T47D (cell line): Measurements from ENCODE around the gene UPB1.
"Not testable (repeated sequence)": the region's sequence is repeated elsewhere in the genome, so short reads cannot be mapped to it uniquely, and the experiment has no call there.

Source experiments
- DNase-seq, 2 experiments: peaks; one replicate each; pipeline versions ENCODE4 v3.0.0 to v3.0.0-alpha.2; 2011 to 2012; ENCODE audit warnings: low read depth in 1 of 2, low spot score in 1 of 2
- JUND ChIP-seq: IDR thresholded peaks from 2 replicates; pipeline ENCODE4 v1.6.1; 2012; ENCODE audit warnings: low read depth
- in situ Hi-C: cut with HindIII; loops from 2 replicates; pipeline ENCODE4 v1.10.0; 2016; ENCODE audit warnings: low sequenced_read_pairs, low pct_unique_long_range_greater_than_20kb

UPB1 gene

GRCh38 chr22:24514241-24515026 lies 19.3 kb downstream of the UPB1 start:
- DNase-seq: no peak
- in situ Hi-C loops: no loop called here
- no peak for TF ChIP-seq JUND

GRCh38 chr22:24515027-24515338 lies 19.9 kb downstream of the UPB1 start:
- TF ChIP-seq JUND: no peak
- in situ Hi-C loops: no loop called here
- no peak for DNase-seq

- no peak for TF ChIP-seq JUND
- no peak for DNase-seq
- in situ Hi-C loops: no loop called here
These were observed 21.2 kb downstream of the UPB1 start for GRCh38 chr22:24516301-24516737.

GRCh38 chr22:24517446-24517845 lies 22.3 kb downstream of the UPB1 start:
- no peak for DNase-seq
- TF ChIP-seq JUND: no peak
- in situ Hi-C loops: no loop called here

- TF ChIP-seq JUND: no peak
- in situ Hi-C loops: no loop called here
These were observed 23.1 kb downstream of the UPB1 start for GRCh38 chr22:24518228-24518627.

GRCh38 chr22:24518771-24519485 lies 23.8 kb downstream of the UPB1 start:
- DNase-seq: no peak
- in situ Hi-C loops: no loop called here

More at GRCh38 chr22:24518228-24518627, 23.1 kb downstream of the UPB1 start:
- no peak for DNase-seq

GRCh38 chr22:24519496-24519895 lies 24.4 kb downstream of the UPB1 start:
- in situ Hi-C loops: no loop called here
- DNase-seq: no peak
- no peak for TF ChIP-seq JUND

More at GRCh38 chr22:24518771-24519485, 23.8 kb downstream of the UPB1 start:
- no peak for TF ChIP-seq JUND

GRCh38 chr22:24521791-24522245 lies 26.7 kb downstream of the UPB1 start:
- in situ Hi-C loops: no loop called here
- DNase-seq: peak; percentile 57 to 91
- no peak for TF ChIP-seq JUND

GRCh38 chr22:24523873-24524272 lies 28.7 kb downstream of the UPB1 start:
- no peak for DNase-seq
- no peak for TF ChIP-seq JUND
- in situ Hi-C loops: no loop called here

- in situ Hi-C loops: no loop called here
- no peak for TF ChIP-seq JUND
- DNase-seq: peak; percentile 32 to 76
These were observed 30.4 kb downstream of the UPB1 start for GRCh38 chr22:24525416-24526037.

GRCh38 chr22:24526191-24526590 lies 31.1 kb downstream of the UPB1 start:
- TF ChIP-seq JUND: peak; percentile 24; the same call in 1 of the 2 replicates
- in situ Hi-C loops: no loop called here

GRCh38 chr22:24529898-24530297 lies 34.8 kb downstream of the UPB1 start:
- TF ChIP-seq JUND: no peak
- DNase-seq: no peak
- in situ Hi-C loops: no loop called here

More at GRCh38 chr22:24526191-24526590, 31.1 kb downstream of the UPB1 start:
- peak in 1 of 2 experiments; percentile 66 for DNase-seq

GRCh38 chr22:24530968-24531367 lies 35.8 kb downstream of the UPB1 start:
- DNase-seq, in situ Hi-C loops: not testable (repeated sequence)
